Stimulated activated CD8-positive, alpha-beta memory T cell treated with anti-CD3 and anti-CD28 coated beads, Interleukin-15, amount 100 ng/mL, for 1 hour (primary cell): ENCODE measurements around the gene PSMG1.
"Not testable (repeated sequence)": the region's sequence is repeated elsewhere in the genome, so short reads cannot be mapped to it uniquely, and the experiment has no call there.

Source experiments
- DNase-seq: peaks from one replicate; pipeline ENCODE4 v3.0.0-alpha.2; 2020; ENCODE audit warnings: low read depth

The PSMG1 gene, protein sequence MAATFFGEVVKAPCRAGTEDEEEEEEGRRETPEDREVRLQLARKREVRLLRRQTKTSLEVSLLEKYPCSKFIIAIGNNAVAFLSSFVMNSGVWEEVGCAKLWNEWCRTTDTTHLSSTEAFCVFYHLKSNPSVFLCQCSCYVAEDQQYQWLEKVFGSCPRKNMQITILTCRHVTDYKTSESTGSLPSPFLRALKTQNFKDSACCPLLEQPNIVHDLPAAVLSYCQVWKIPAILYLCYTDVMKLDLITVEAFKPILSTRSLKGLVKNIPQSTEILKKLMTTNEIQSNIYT

DNA sequence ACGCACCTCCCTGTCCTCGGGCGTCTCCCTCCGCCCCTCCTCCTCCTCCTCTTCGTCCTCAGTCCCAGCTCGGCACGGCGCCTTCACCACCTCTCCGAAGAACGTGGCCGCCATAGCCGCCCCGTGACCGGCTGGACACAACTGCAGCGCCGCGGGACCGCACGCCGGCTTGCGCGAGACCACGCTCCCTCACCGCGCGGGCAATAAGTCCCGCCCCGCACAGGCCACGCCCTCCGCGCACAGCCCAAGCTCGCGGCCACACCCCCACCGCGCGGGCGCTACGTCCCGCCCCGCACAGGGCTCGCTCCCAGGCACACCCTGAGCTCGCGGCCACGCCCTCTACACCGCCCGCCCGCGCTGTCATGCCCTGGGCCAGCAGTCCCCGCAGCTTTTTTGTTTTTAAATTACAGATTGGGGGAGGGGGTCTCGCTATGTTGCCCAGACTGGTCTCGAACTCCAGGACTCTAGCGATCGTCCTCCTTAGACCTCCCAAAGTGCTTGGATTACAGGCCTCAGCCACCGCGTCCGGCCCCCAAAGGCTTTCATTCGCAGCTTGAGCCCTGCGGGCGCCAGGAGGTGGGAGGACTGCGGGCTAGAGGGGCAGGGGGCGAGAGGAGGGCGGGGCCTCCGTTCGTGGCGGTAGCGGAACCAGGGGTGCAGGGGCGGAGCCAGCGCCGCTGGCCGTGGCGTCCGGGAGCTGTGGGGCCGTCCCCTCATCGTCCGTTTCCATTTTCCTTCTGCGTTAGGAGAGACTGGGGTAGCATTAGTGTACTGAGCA is at the start of gene PSMG1:
TSS of gene PSMG1 (minus strand) at position 180 of the 778 bp plus-strand sequence. CDS start at position 114, 66 bp downstream.
- peak; percentile 82 for DNase-seq

DNA sequence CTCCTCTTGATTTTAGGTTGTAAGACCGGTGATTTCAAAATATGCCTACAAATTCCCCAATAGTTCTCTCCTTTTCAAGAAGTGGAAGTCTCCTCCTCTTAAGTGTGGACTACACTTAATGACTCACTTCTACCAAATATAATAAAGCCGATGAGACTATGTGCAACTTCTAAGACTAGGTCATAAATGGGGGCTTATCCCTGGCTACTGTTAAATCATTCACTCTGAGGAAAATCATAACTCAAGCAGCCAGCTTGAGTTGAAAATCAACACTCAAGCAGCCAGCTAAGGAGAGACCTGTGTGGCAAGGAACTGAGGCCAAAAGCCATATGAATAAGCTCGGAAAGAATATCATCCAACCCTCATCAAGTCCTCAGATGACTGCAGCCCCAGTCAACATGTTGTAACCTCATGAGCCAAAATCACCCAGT is 49.6 kb upstream of the PSMG1 start:
- no peak for DNase-seq

DNA sequence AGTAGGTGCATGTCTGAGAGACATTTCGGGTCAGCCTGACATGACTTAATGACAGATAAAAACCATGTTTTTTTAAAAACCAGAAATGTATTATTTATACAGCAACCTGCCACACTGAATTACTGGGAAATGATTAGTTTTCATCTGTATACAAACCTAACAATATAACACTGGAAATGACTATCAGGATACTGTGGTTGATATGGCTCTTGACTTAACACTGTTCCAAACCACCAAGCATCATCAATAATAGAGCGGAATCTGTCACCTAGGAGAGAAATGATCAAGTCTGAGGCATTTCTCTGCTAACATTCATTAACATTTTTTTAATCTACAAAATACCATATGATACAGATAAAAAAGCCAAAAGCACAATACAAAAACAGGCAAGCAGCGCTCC is 41.7 kb upstream of the PSMG1 start:
- no peak for DNase-seq

DNA sequence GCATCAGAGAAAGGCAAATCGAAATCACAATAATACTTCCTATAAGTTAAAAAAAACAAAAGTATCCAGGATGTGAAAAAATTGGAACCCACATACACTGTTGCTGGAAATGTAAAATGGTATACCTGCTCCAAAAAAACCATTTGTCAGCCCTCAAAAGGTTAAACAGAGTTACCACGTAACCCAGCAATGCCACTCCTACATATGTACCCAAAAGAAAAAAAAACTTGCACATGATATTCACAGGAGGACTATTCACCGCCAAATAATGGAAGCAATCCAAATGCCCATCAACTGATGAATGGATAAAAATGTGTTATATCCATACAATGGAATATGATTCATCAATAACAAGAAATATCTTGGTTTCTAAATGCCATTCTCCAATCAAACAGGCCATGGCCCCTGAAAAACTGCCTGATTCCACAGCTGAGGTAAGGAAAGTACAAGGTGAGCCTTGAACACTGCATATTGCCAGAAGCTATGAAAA is 38.8 kb upstream of the PSMG1 start:
- no peak for DNase-seq

DNA sequence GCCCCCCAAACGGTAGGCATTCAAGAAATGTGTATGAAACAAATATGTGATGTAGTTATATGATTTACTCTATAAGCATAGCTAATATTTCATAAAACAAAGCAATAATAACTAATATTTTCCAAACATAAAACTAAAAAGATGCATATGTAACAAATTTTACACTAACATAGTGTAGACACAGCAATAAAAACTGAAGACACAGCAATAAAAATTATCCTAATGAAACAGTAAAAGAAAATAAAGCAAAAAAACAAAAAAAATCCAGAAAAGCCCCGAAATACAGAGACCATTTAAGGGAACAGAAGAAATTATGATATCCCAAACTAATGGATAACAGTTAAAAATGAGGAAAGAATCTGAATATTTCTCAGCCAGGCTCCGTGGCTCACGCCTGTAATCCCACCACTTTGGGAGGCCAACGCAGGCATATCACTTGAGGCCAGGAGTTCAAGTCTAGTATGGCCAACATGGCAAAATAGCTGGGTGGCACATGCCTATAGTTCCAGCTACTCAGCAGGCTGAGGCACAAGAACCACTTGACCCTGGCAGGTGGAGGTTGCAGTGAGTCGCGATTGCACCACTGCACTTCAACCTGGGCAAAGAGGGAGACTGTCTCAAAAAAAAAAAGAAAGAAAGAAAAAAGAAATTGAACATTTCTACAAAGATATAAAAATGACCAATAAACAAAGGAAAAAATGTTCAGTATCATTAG is 38.2 kb upstream of the PSMG1 start:
- no peak for DNase-seq

DNA sequence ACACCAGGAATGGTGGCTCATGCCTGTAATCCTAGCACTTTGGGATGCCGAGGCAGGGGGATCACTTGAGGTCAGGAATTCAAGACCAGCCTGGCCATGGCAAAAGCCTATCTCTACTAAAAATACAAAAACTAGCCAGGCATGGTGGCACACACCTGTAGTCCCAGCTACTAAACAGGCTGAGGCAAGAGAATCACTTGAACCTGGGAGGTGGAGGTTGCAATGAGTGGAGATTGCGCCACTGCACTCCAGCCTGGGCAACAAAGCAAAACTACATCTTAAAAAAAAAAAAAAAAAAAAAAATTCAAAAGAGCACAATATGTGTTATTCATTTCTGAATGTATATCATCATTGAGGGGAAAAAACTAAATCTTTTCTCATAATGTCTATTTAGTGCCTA is 37.6 kb upstream of the PSMG1 start:
- DNase-seq = not testable (repeated sequence)

DNA sequence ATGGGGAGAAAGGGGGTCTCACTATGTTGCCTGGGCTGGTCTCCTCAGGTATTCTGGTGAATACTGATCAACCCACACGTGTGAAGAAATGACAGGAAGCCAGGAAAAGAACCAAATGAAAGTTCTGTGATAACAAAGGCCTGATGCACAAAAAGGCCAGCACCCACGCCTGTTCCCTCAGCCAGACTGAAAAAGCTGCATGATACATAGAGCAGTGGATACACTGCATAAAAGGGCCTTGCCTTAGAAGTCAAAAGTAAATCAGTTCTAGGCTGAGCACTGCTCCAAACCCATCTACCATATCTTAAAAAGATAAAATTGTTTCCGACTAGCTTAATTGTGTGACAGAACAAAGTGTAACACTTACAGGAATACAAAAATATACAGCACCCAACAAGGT is 36.9 kb upstream of the PSMG1 start:
- DNase-seq = no peak

DNA sequence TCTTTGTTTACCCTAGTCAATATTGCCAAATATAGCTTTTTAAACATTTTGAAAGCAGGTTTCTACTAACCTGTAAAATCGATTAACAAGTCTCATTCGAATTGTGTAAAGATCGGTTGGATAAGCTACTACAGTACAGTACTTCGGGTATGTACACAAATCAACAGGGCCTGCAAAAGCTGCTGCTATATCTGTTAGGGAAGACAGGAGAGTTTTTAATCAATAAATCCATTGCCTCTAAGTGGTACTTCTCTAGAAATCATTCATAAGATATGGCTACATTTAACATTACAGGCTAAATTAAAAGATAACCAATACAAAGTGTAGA is 34.8 kb upstream of the PSMG1 start:
- no peak for DNase-seq

DNA sequence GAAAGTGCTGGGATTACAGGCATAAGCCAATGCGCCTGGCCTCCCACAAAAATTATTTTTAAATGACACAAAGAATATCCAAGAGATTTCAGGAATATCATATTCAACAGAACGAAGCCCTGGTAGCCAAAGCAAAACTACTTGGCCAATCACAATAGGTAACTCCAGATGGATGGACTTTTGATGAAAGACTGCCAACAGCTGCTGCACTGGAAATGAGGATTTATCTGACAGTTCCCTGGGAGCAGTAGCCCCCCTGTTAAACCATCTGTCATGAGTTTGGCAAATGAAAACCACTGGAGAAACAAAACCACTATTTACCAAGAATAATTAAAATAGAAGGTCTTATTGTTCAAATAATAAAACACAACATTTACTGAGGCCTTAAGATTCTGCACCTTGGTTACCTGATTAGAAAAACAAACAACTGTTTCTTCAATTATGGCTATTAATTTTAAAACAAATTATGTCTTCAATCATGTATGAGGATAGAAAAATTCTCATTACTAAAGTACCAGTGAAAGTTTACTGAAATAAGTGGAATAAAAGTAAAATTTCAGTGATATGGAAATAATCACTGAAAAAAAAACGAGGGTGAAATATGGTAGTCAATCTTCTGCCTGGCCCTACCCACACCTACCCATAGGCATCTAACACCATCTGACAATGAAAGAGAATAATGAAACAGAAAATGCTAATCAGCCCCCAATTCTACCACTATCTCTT is 34.3 kb upstream of the PSMG1 start:
- DNase-seq = no peak

DNA sequence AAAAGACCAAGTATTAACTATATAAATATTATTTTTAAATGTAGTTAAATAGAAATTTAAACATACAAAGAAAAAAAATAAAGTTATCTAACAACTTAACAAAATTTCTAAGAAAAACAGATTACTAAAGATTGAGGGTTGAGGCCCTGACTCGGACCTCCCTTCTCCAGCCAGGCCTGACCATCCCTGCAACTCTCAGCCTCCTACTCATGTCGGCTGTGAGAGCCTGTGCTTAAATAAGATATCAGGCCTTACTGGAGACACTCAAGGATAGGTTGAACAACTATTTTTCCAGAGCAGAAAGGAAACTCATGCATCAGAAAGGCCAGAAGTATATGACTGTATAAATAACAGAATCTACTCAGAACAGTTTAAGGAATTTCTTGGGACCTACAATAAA is 33.0 kb upstream of the PSMG1 start:
- DNase-seq = no peak

DNA sequence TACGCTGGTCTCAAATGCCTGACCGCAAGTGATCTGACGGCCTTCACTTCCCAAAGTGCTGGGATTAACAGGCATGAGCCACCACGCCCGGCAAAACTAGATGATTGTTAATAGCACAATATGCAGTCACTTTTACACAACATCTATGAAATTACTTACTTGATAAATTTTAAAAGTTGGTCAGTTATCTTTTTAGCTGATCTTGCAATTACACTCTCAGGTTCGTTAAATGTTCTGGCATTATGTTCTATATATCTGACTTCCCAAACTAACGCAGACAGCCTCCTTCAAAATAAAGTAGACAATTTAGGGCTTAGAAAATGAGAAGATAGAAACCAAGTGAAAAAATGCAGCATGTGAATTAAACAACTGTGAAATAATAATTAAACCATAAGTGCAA is 31.8 kb upstream of the PSMG1 start:
- DNase-seq = no peak

DNA sequence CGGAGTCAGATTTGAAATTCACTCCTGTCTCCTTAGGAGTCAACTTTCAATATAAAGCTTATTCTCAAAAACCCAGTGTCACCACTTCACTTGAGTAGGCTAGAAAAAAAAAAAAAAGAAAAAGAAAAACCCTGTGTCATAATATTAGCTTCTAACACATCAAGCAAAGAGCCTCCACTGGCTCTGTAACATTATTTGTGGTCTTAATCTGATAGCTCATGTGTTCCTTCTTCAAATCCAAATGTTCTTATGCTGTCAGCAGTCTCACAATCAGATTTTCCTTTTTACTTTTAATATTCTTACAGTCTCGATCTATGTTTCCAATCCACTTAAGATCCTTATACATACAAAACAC is 26.1 kb upstream of the PSMG1 start:
- DNase-seq = no peak

DNA sequence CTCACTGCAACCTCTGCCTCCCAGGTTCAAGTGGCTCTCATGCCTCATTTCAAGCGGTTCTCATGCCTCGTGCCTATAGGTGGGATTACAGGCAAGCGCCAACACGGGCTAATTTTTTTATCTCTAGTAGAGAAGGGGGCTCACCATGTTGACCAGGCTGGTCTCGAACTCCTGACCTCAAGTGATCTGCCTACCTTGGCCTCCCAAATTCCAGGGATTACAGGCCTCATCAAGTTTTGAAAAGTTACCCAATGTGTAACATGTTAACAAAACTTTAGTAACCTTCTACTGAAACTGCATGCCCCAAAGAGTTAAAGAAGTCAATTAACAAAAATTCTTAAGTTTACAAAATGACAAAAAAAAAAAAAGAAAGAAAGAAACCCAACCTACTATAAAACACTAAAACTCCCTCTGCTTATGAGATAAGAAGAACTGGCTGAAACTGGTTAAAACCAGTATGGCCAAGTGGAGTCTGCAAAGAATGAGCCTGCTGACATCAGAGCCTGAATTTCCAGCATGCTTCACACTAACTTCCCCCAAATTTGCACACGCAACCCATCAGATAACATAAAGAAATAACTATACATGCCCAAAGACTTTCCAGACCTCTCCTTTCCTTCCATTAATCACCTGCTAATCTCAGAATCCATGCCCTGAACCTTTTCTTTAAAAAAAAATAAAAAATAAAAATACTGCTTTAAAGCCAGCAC is 25.5 kb upstream of the PSMG1 start:
- DNase-seq = no peak

DNA sequence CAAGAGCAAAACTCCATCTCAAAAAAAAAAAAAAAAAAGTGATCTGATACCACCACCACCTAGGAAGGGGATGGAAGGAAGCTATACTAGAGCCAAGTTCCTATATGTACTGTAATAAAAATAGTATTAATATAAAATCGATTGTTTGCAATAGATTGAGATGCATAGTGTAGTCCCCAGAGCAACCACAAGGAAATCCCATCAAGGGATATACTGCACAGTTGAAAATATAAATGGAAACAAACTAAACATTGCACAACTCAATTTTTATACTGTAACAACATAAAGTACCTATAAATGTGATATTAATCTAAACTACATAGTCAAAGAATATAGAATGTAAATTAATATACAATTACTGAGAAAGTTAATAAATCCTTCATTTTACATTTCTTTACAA is 20.9 kb upstream of the PSMG1 start:
- DNase-seq = no peak

DNA sequence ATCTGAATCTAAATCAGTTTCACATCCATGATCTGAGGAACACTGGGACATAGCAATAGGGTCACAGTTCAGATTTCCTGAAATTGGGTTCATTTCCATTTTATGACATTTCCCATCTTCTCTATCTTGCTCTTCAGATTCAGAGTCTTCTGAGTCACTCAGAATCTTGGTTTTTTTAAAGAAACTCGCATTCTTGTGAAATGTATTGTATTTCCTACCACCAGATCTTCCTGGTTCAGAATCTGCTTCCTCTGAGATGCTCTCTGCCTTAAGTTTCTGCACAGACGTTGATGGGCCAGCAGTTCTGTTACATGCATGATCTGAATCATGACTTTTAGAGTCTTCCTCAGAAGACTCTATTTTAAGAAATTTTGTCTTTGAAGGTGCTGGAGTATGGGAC is 15.5 kb upstream of the PSMG1 start:
- DNase-seq = no peak

DNA sequence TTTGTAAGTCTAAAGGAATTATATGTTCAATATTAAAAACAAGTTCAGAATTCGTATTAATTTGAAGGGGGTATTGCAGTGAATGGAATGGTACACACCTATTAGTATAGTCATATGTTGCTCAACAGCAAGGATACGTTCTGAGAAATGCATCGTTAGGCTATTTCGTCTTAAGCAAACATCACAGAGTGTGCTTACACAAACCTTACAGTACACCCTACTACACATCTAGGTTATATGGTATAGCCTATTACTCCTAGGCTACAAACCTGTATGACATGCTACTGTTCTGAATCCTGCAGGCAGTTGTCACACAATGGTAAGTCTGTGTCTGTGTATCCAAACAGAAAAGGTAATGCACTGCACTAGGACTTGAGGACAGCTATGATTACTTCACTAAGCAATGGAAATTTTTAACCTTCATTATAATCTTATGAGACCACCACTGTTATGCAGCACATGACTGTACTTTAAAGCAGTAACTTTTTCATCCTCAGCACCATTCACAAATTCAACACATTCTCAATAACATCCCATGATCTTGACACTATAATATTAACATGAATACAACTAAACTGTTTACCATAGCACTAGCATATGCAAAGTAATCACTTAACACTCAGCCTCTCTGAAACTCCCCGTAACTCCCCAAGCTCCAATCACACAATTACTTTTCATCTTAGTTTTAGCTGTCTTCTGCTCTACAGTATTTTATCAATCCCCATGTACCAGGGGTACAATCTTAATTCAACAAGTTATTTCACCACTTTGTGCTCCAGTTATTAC is 14.4 kb upstream of the PSMG1 start:
- DNase-seq = no peak

DNA sequence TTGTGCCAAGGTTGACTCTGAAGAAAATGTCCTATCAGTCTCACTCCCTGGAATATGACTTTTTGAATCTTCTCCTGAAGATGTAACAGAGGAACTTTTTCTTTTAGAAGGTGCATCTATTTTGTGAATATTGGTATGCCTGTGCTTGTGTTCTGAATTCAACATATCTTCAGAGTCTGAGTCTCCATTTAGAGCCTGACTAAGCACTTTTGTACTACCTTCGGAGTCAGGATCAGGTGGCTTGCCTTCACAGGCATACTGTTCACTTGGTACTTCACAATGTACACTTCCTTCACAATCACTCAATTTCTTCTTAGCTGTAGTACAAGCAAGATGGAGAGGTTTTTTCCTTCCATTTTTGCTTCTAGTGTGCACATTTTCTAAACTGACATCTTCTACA is 13.6 kb upstream of the PSMG1 start:
- DNase-seq = no peak

DNA sequence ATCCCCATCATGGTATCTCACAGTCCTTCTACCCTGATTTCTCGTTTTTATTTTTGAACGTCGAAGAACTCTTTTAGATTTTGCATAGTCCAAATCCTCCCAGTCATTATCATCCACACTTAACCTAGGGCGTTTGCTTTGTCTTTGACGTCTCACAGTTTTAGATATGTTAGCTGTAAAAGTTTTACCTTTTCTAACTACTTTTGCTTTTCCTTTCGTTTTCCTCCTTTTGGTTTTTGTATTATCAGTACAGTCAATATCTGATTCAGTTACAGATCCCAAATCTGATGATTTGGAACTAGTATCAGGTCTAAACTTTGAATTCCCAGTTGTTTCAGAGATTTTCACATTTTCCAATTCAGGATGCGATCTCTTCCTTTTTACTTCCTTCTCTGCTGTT is 13.1 kb upstream of the PSMG1 start:
- DNase-seq = no peak

DNA sequence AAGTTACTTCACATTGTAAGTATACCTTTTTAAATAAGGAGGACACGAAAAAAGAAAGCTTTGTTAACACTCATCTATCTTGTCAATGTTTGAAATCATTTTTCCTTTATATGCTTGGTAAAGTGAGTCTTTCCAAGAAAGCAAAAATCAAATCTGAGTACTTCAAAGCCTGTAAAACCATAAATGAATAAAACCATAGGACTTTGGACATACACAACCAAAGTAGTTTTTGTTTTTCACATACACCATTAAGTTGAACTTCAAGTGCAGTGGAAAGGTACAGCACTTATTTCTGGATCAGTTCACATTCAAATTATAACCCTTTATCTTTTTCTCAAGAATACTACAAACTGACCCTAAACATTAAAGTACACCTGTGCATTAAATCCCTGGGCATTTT is 10.1 kb upstream of the PSMG1 start:
- no peak for DNase-seq

DNA sequence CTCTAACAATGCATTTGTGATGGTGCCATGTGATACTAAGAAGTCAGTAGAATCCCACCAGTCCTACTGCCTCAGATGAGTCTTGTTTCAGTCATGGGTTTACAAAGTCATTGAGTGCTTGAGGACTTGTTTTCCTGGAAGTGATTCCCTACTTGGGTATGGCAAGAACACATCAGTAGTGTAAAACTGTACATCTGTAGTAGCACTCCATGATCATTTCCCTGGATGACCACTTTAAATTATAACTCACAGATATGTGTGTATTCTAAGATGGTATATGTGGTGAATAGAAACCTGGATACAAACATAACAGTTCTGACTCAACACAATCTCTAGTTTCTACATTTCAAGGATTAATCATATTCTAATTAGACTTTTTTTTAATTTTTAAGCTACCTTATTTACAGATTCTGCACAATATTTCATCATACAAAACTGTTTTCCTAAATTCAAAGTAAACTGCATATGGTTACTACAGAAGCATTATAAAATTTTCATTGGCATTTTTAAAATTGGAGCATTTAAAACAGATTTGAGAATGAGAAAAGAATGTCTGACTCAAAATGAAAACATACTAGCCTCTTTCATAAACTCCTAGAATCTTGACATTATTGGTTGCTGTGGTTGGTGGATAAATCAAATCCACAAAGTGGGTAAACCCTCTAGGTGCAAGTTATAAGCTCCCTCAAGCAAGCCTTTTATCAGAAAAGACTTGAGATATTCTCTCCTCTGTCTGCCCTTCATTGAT is 6.8 kb upstream of the PSMG1 start:
- DNase-seq = no peak
